Measurements from ENCODE around the gene KDELR1. TPM values are rescaled to one million over a fixed set of nuclear protein-coding genes. Genes with fewer than 3 reads are reported as not detected.

KDELR1 gene
- total and polyA plus RNA-seq, 2 of the 13 experiments (the other 11 are each of a cell fraction or from before 2014, with no cell fraction given), result 134 to 185 TPM

DNA sequence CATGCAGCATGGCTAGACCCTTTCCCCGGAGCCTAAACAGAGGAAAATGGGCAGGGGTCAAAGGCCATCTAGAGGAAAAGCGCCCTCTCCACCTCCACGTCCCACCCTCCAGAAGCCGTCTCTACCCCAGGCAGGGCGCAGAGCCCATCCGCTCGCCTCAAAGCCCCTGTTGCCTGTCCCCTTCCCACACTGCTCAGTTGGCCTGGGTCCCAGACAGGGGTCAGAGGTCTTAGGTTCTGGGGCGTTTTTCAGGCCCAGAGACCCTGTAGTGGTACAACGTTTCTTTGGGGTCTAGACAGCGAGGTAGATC lies 27.9 kb downstream of the KDELR1 start (continued):
- TF ChIP-seq RBM22 (optimal IDR thresholded peaks at IDR 0.05; ENCODE audit: low read length) (peak; percentile 65), RAD21 (CRISPR knock-in tag; IDR thresholded peaks at IDR 0.05) (peak; percentile 12; the same call in 1 of the 2 replicates), SIX4 (CRISPR knock-in tag; IDR thresholded peaks at IDR 0.05) (peak; percentile 33; the same call in 1 of the 2 replicates), RXRA (CRISPR knock-in tag; IDR thresholded peaks at IDR 0.05) (peak; percentile 16; the same call in 1 of the 2 replicates), POLR2A (IDR thresholded peaks at IDR 0.05; ENCODE audit: insufficient read depth in 1 of 2, low read depth in 2 of 2, low read length in 2 of 2) (peak in 1 of 2 experiments; percentile 67; a peak in 2 of 4 replicates), PAWR (CRISPR knock-in tag; IDR thresholded peaks at IDR 0.05; ENCODE audit: borderline replicate concordance) (no peak), NONO (IDR thresholded peaks at IDR 0.05) (no peak), NONO (CRISPR knock-in tag; conservative IDR thresholded peaks at IDR 0.05) (peak; percentile 1; the same call in 1 of the 2 replicates), FOSL2 (CRISPR knock-in tag; IDR thresholded peaks at IDR 0.05) (peak; percentile 21; the same call in 1 of the 2 replicates), ZNF704 (CRISPR knock-in tag; IDR thresholded peaks at IDR 0.05; ENCODE audit: borderline replicate concordance) (peak; percentile 30; the same call in 1 of the 2 replicates), ZIK1 (CRISPR knock-in tag; IDR thresholded peaks at IDR 0.05; ENCODE audit: borderline replicate concordance, low read depth) (no peak), MEIS2 (CRISPR knock-in tag; IDR thresholded peaks at IDR 0.05) (peak; percentile 44; the same call in 1 of the 2 replicates), ZBTB3 (CRISPR knock-in tag; IDR thresholded peaks at IDR 0.05; ENCODE audit: borderline replicate concordance, low read depth) (no peak; the same call in 1 of the 2 replicates), ZNF101 (CRISPR knock-in tag; IDR thresholded peaks at IDR 0.05; ENCODE audit: borderline replicate concordance, low read depth) (no peak), RBFOX2 (IDR thresholded peaks at IDR 0.05; ENCODE audit: low read depth, low read length) (peak; percentile 67), TOE1 (CRISPR knock-in tag; IDR thresholded peaks at IDR 0.05) (0 out of 2 replicates have a peak, but pooled peaks have one; percentile 35), ZGPAT (CRISPR knock-in tag; IDR thresholded peaks at IDR 0.05) (peak; percentile 59; the same call in 1 of the 2 replicates), GATA4 (IDR thresholded peaks at IDR 0.05; ENCODE audit: borderline replicate concordance, low read depth) (no peak; the same call in 1 of the 2 replicates), HOXA3 (CRISPR knock-in tag; IDR thresholded peaks at IDR 0.05) (peak; percentile 19; the same call in 1 of the 2 replicates), RORA (CRISPR knock-in tag; IDR thresholded peaks at IDR 0.05) (no peak), TGIF2 (CRISPR knock-in tag; IDR thresholded peaks at IDR 0.05) (0 out of 2 replicates have a peak, but pooled peaks have one; percentile 56), ZNF556 (CRISPR knock-in tag; IDR thresholded peaks at IDR 0.05; ENCODE audit: borderline replicate concordance) (0 out of 2 replicates have a peak, but pooled peaks have one; percentile 37), ZNF552 (CRISPR knock-in tag; IDR thresholded peaks at IDR 0.05; ENCODE audit: borderline replicate concordance) (no peak), ZNF503 (CRISPR knock-in tag; IDR thresholded peaks at IDR 0.05) (peak; percentile 28; the same call in 1 of the 2 replicates)
- TF ChIP-seq, protein P1, sequence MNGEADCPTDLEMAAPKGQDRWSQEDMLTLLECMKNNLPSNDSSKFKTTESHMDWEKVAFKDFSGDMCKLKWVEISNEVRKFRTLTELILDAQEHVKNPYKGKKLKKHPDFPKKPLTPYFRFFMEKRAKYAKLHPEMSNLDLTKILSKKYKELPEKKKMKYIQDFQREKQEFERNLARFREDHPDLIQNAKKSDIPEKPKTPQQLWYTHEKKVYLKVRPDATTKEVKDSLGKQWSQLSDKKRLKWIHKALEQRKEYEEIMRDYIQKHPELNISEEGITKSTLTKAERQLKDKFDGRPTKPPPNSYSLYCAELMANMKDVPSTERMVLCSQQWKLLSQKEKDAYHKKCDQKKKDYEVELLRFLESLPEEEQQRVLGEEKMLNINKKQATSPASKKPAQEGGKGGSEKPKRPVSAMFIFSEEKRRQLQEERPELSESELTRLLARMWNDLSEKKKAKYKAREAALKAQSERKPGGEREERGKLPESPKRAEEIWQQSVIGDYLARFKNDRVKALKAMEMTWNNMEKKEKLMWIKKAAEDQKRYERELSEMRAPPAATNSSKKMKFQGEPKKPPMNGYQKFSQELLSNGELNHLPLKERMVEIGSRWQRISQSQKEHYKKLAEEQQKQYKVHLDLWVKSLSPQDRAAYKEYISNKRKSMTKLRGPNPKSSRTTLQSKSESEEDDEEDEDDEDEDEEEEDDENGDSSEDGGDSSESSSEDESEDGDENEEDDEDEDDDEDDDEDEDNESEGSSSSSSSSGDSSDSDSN (CRISPR knock-in tag; IDR thresholded peaks at IDR 0.05), result peak; percentile 33; the same call in 1 of the 2 replicates

All from HepG2 (cell line).